ENCODE results near the gene ZW10.
A peak's percentile ranks its signal among the peaks of the same experiment; 100 is the strongest.

Gene ZW10

GRCh38 chr11:113773416-113774173, at the start of gene ZW10:
Gene ZW10 (minus strand): TSS chr11:113773692. CDS start chr11:113773666, 26 bp downstream.
- peak within 1 kb of the TSS; percentile 95 for H3K4me3 ChIP-seq (ENCODE audit: low read depth, low read length)
- peak; percentile 79 for DNase-seq (ENCODE audit: low read depth, low spot score)
- TF ChIP-seq, protein P1, sequence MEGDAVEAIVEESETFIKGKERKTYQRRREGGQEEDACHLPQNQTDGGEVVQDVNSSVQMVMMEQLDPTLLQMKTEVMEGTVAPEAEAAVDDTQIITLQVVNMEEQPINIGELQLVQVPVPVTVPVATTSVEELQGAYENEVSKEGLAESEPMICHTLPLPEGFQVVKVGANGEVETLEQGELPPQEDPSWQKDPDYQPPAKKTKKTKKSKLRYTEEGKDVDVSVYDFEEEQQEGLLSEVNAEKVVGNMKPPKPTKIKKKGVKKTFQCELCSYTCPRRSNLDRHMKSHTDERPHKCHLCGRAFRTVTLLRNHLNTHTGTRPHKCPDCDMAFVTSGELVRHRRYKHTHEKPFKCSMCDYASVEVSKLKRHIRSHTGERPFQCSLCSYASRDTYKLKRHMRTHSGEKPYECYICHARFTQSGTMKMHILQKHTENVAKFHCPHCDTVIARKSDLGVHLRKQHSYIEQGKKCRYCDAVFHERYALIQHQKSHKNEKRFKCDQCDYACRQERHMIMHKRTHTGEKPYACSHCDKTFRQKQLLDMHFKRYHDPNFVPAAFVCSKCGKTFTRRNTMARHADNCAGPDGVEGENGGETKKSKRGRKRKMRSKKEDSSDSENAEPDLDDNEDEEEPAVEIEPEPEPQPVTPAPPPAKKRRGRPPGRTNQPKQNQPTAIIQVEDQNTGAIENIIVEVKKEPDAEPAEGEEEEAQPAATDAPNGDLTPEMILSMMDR (IDR thresholded peaks at IDR 0.05; ENCODE audit: insufficient read depth, low read length, missing control alignments): peak; percentile 54
- ChIA-PET POLR2A (no interaction called here), CTCF (interaction anchor here (0.6 to 2.6 kb wide), 13 partner anchors 9 to 467 kb away, joined by 3 to 11 read pairs (median 4); no protein-coding TSS in a partner anchor)

DNA sequence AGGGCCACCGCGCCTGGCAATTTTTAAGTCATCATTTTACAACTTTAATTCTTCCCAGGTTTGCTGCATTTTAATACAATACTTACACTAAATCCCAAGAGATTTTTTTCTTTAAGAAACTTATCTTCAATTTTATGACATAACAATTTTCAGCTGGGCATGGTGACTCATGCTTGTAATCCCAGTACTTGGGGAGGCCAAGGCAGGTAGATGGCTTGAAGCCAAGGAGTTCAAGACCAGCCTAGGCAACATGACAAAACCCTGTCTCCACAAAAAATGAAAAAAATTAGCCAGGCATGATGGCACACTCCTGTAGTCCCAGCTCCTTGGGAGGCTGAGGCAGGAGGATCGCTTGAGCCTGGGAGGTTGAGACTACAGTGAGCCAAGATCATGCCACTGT, 44.9 kb upstream of the ZW10 start:
- TF ChIP-seq, protein P1 (IDR thresholded peaks at IDR 0.05; ENCODE audit: insufficient read depth, low read length, missing control alignments): no peak
- POLR2A ChIA-PET: no interaction called here
- DNase-seq (ENCODE audit: low read depth, low spot score): no peak
- H3K4me3 ChIP-seq (ENCODE audit: low read depth, low read length): no peak overlapping the region
- CTCF ChIA-PET: no interaction called here

- ChIA-PET POLR2A (no interaction called here), CTCF (no interaction called here)
- H3K4me3 ChIP-seq (ENCODE audit: low read depth, low read length): no peak overlapping the region
- TF ChIP-seq, protein P1 (IDR thresholded peaks at IDR 0.05; ENCODE audit: insufficient read depth, low read length, missing control alignments): no peak
- DNase-seq (ENCODE audit: low read depth, low spot score): no peak
Measured at GRCh38 chr11:113817626-113818025, 44.1 kb upstream of the ZW10 start.

DNA sequence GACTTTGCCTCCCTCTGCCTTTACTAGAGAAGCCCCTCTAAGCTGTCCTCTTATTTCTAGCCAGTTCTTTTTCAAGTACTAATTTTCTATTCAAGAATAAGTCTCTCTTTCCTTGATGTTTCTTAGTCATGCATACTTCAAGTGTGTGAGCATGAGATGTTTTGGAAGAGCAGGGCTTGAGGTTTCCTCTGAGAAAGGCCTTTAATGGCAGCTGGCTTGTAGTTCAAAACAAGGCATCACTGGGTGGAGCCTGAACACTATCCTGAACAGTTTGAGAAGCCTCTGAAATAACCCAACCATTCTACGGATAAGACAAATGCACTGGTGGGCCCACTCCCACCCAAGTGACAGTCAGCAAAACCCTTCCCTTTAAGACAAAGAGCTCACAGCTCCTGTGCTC, 43.7 kb upstream of the ZW10 start:
- TF ChIP-seq, protein P1 (IDR thresholded peaks at IDR 0.05; ENCODE audit: insufficient read depth, low read length, missing control alignments): no peak
- no peak overlapping the region for H3K4me3 ChIP-seq (ENCODE audit: low read depth, low read length)
- DNase-seq (ENCODE audit: low read depth, low spot score): peak; percentile 19
- ChIA-PET CTCF (interaction anchor here (3.6 kb wide), 1 partner anchor 21 kb away, joined by 18 read pairs; no protein-coding TSS in a partner anchor), POLR2A (no interaction called here)

DNA sequence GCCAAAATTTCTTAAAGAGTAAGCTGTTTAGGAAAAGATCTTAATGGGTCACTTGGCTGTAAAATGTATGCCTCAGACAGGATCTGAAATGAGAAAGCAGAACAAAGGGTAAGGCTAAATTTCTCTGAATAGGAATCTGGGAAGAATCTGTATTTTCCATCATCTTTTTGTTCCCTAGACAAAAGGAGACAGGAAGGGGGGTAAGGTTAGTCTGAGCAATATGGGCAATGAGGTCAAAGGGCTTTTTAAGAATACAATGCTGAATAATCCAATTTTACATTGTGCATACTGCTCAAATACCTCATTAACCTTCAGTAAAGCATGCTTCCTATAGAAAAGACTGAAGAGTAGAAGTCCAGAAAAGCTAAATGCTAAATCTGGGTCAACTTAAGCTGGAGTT, 40.7 kb upstream of the ZW10 start:
- ChIA-PET POLR2A (no interaction called here), CTCF (interaction anchor here (0.9 to 3.6 kb wide), 4 partner anchors 8 to 446 kb away, joined by 3 to 18 read pairs (median 8); no protein-coding TSS in a partner anchor)
- no peak for DNase-seq (ENCODE audit: low read depth, low spot score)
- TF ChIP-seq, protein P1 (IDR thresholded peaks at IDR 0.05; ENCODE audit: insufficient read depth, low read length, missing control alignments): no peak
- H3K4me3 ChIP-seq (ENCODE audit: low read depth, low read length): no peak overlapping the region

GRCh38 chr11:113808931-113809330, 35.4 kb upstream of the ZW10 start:
- ChIA-PET CTCF (interaction anchor here (4.1 kb wide), 1 partner anchor 12 kb away, joined by 26 read pairs; no protein-coding TSS in a partner anchor), POLR2A (no interaction called here)
- no peak for DNase-seq (ENCODE audit: low read depth, low spot score)
- TF ChIP-seq, protein P1 (IDR thresholded peaks at IDR 0.05; ENCODE audit: insufficient read depth, low read length, missing control alignments): no peak
- H3K4me3 ChIP-seq (ENCODE audit: low read depth, low read length): no peak overlapping the region

Measured in AG04449 (cell line).